ENCODE results near the gene SYT11.

Gene SYT11

GRCh38 chr1:155847823-155848529, 11.4 kb upstream of the SYT11 start:
- ChIA-PET CTCF (no interaction called here), POLR2A (ENCODE audit: low non-redundant PET) (no interaction called here)
- no peak for DNase-seq (ENCODE audit: low spot score)
- no peak overlapping the region for H3K27ac ChIP-seq
- TF ChIP-seq, protein P1, sequence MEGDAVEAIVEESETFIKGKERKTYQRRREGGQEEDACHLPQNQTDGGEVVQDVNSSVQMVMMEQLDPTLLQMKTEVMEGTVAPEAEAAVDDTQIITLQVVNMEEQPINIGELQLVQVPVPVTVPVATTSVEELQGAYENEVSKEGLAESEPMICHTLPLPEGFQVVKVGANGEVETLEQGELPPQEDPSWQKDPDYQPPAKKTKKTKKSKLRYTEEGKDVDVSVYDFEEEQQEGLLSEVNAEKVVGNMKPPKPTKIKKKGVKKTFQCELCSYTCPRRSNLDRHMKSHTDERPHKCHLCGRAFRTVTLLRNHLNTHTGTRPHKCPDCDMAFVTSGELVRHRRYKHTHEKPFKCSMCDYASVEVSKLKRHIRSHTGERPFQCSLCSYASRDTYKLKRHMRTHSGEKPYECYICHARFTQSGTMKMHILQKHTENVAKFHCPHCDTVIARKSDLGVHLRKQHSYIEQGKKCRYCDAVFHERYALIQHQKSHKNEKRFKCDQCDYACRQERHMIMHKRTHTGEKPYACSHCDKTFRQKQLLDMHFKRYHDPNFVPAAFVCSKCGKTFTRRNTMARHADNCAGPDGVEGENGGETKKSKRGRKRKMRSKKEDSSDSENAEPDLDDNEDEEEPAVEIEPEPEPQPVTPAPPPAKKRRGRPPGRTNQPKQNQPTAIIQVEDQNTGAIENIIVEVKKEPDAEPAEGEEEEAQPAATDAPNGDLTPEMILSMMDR (conservative IDR thresholded peaks at IDR 0.05; ENCODE audit: low read depth) = no peak

DNA sequence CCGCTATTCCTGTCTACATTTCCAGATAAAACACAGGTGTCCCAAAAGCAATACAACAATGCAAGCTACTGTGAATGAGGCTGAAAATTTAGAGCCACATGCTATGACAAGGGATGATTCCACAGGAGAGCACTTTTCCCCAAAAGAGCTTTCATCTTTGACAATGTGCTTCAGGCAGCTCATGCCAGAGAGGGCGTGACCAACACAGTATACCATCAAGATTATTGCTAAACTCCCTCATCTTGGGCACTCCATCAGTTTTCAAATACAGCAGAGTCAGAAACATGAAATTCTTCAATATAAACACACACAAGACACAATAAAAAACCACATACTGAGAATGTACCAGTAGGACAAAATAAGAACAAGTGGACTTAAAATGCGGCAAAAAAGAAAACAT, 9.0 kb upstream of the SYT11 start:
- CTCF ChIA-PET = no interaction called here
- DNase-seq (ENCODE audit: low spot score) = no peak
- H3K27ac ChIP-seq = no peak overlapping the region
- TF ChIP-seq, protein P1 (conservative IDR thresholded peaks at IDR 0.05; ENCODE audit: low read depth) = no peak
- POLR2A ChIA-PET (ENCODE audit: low non-redundant PET) = no interaction called here

- ChIA-PET CTCF (interaction anchor here (0.5 to 0.7 kb wide), 3 partner anchors 173 to 794 kb away, joined by 3 to 4 read pairs (median 4); no protein-coding TSS in a partner anchor), POLR2A (ENCODE audit: low non-redundant PET) (interaction anchor here (0.7 kb wide), 1 partner anchor 858 kb away, joined by 3 read pairs; no protein-coding TSS in a partner anchor)
- H3K27ac ChIP-seq = peak overlapping the region; percentile 75
- DNase-seq (ENCODE audit: low spot score) = no peak
- TF ChIP-seq, protein P1 (conservative IDR thresholded peaks at IDR 0.05; ENCODE audit: low read depth) = no peak
Observed at GRCh38 chr1:155856257-155856974, 3.0 kb upstream of the SYT11 start.

GRCh38 chr1:155856975-155857930, 2.1 kb upstream of the SYT11 start, which contains the start of gene GON4L:
Gene GON4L, minus strand, starts transcription at chr1:155857214. Its CDS starts 3,434 bp downstream, at chr1:155853780.
- ChIA-PET POLR2A (ENCODE audit: low non-redundant PET) (interaction anchor here (0.7 kb wide), 1 partner anchor 51 kb away, joined by 3 read pairs; no protein-coding TSS in a partner anchor), CTCF (interaction anchor here (0.5 to 0.7 kb wide), 2 partner anchors 236 to 795 kb away, joined by 3 to 4 read pairs; no protein-coding TSS in a partner anchor)
- TF ChIP-seq, protein P1 (conservative IDR thresholded peaks at IDR 0.05; ENCODE audit: low read depth) = no peak
- peak; percentile 91 for DNase-seq (ENCODE audit: low spot score)
- peak within 1 kb of the TSS; percentile 75 for H3K27ac ChIP-seq

DNA sequence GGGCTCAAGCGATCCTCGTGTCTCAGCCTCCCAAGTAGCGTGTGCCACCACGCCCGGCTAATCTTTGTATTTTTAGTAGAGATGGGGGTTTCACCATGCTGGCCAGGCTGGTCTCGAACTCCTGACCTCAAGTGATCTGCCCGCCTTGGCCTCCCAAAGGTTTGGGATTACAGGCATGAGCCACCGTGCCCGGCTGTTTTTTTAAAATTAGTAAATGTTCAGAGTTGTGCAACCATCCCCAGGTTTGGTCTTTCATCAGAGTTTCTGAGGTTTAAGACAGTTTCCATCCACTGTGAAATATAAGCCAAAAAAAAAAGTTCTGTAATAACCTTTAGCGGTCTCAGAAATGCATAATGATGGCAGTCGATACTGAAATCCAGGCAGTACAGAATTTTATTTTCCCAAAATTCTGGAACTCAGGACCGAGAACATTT, 550 bp upstream of the SYT11 start:
- CTCF ChIA-PET = interaction anchor here (0.6 kb wide), 1 partner anchor 208 kb away, joined by 3 read pairs; no protein-coding TSS in a partner anchor
- H3K27ac ChIP-seq = peak overlapping the region; percentile 92
- DNase-seq (ENCODE audit: low spot score) = peak; percentile 35
- TF ChIP-seq, protein P1 (conservative IDR thresholded peaks at IDR 0.05; ENCODE audit: low read depth) = no peak
- POLR2A ChIA-PET (ENCODE audit: low non-redundant PET) = interaction anchor here (0.6 kb wide), 1 partner anchor 36 kb away, joined by 4 read pairs; no protein-coding TSS in a partner anchor

Data from RWPE1 (cell line).